SK-N-SH treated with all-trans-retinoic acid at 6 μM for 48 hours (cell line): ENCODE measurements around the gene BICRAL.
"Not testable (repeated sequence)": the region's sequence is repeated elsewhere in the genome, so short reads cannot be mapped to it uniquely, and the experiment has no call there.

Source experiments
- ATAC-seq: fragments of 200-7000 bp; cut with Tn5 transposase; 3 replicates; pipeline ENCODE4 v1.9.1; 2020; ENCODE audit warnings: mild to moderate bottlenecking, moderate library complexity
- ARNTL ChIP-seq: fragments of 450-650 bp; formaldehyde crosslinking; IDR thresholded peaks from 2 replicates; pipeline ENCODE4 v1.5.0; 2020; ENCODE audit warnings: low read depth, mild to moderate bottlenecking, moderate library complexity, borderline replicate concordance
- BACH2 ChIP-seq: fragments of 250-450 bp; sonication (Bioruptor Pico); IDR thresholded peaks from 2 replicates; pipeline ENCODE4 v1.9.0; 2021; ENCODE audit warnings: mild to moderate bottlenecking, borderline replicate concordance
- CREB5 ChIP-seq: fragments of 250-450 bp; sonication (Bioruptor Pico); IDR thresholded peaks from 2 replicates; pipeline ENCODE4 v1.5.1; 2020; ENCODE audit warnings: low read depth, mild to moderate bottlenecking, moderate library complexity
- CSDC2 ChIP-seq: fragments of 250-450 bp; sonication (Bioruptor Pico); IDR thresholded peaks from 2 replicates; pipeline ENCODE4 v1.5.0; 2020; ENCODE audit warnings: mild to moderate bottlenecking, moderate library complexity
- ISL1 ChIP-seq: fragments of 250-450 bp; sonication (Bioruptor Pico); IDR thresholded peaks from 2 replicates; pipeline ENCODE4 v2.1.2; 2022; ENCODE audit warnings: mild to moderate bottlenecking, moderate library complexity
- OSR1 ChIP-seq: fragments of 250-450 bp; sonication (Bioruptor Pico); IDR thresholded peaks from 2 replicates; pipeline ENCODE4 v1.8.0; 2022; ENCODE audit warnings: moderate library complexity, mild to moderate bottlenecking, inconsistent platforms
- PATZ1 ChIP-seq: fragments of 250-450 bp; sonication (Bioruptor Pico); IDR thresholded peaks from 2 replicates; pipeline ENCODE4 v1.8.0; 2020; ENCODE audit warnings: mild to moderate bottlenecking, moderate library complexity, borderline replicate concordance
- PPARA ChIP-seq: fragments of 250-450 bp; sonication (Bioruptor Pico); IDR thresholded peaks from 2 replicates; pipeline ENCODE4 v1.5.0; 2020; ENCODE audit warnings: mild to moderate bottlenecking, borderline replicate concordance
- SNAI2 ChIP-seq: fragments of 250-450 bp; sonication (Bioruptor Pico); IDR thresholded peaks from 2 replicates; pipeline ENCODE4 v1.5.0; 2020; ENCODE audit warnings: mild to moderate bottlenecking, moderate library complexity
- TCF4 ChIP-seq: fragments of 250-450 bp; sonication (Bioruptor Pico); IDR thresholded peaks from 2 replicates; pipeline ENCODE4 v1.8.0; 2021; ENCODE audit warnings: mild to moderate bottlenecking, moderate library complexity, borderline replicate concordance
- TOX ChIP-seq: fragments of 250-450 bp; sonication (Bioruptor Pico); IDR thresholded peaks from 2 replicates; pipeline ENCODE4 v1.8.0; 2021; ENCODE audit warnings: mild to moderate bottlenecking, moderate library complexity, borderline replicate concordance
- ZC3H10 ChIP-seq: fragments of 250-450 bp; sonication (Bioruptor Pico); IDR thresholded peaks from 2 replicates; pipeline ENCODE4 v1.5.1; 2021; ENCODE audit warnings: mild to moderate bottlenecking, moderate library complexity
- ZFP3 ChIP-seq: fragments of 250-450 bp; sonication (Bioruptor Pico); IDR thresholded peaks from 2 replicates; pipeline ENCODE4 v1.5.0; 2020; ENCODE audit warnings: mild to moderate bottlenecking, moderate library complexity
- ZFP30 ChIP-seq: fragments of 450-650 bp; formaldehyde crosslinking; IDR thresholded peaks from 2 replicates; pipeline ENCODE4 v1.5.0; 2022; ENCODE audit warnings: mild to moderate bottlenecking, moderate library complexity
- ZNF565 ChIP-seq: fragments of 450-650 bp; formaldehyde crosslinking; conservative IDR thresholded peaks from 2 replicates; pipeline ENCODE4 v1.5.0; 2020; ENCODE audit warnings: low read depth, mild to moderate bottlenecking, moderate library complexity
- ZNF70 ChIP-seq: fragments of 450-650 bp; formaldehyde crosslinking; IDR thresholded peaks from 2 replicates; pipeline ENCODE4 v1.5.0; 2020; ENCODE audit warnings: mild to moderate bottlenecking, moderate library complexity
- ZNF8 ChIP-seq: fragments of 450-650 bp; formaldehyde crosslinking; IDR thresholded peaks from 2 replicates; pipeline ENCODE4 v1.5.0; 2020; ENCODE audit warnings: mild to moderate bottlenecking, moderate library complexity
- TF ChIP-seq, protein P1 (sequence below): fragments of 250-450 bp; sonication (Bioruptor Pico); IDR thresholded peaks from 2 replicates; pipeline ENCODE4 v1.5.1; 2021; ENCODE audit warnings: mild to moderate bottlenecking, moderate library complexity

Gene BICRAL

DNA sequence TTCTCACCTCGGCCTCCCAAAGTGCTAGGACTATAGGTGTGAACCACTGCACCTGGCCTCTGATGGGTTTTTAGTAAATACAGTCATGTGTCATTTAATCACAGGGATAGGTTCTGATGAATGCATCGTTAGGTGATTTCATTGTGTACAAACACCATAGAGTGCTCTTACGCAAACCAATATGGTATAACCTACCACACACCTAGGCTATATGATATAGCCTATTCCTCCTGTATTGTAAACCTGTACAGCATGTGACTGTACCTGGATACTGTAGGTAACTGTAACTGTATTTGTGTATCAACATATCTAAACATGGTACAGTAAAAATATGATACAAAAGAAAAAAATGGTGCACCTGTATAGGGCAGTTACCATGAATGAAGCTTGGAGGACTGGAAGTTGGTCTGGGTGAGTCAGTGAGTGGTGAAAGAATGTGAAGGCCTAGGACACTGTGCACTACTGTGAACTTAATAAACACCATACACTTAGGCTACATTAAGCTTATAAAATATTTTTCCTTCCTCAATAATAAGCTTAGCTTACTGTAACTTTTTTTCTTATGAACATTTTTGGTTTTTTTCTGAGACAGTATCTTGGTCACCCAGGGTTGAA lies 10.0 kb downstream of the BICRAL start (continued):
- TF ChIP-seq PATZ1 (CRISPR knock-in tag) (no peak), ZNF565 (CRISPR knock-in tag) (no peak)

DNA sequence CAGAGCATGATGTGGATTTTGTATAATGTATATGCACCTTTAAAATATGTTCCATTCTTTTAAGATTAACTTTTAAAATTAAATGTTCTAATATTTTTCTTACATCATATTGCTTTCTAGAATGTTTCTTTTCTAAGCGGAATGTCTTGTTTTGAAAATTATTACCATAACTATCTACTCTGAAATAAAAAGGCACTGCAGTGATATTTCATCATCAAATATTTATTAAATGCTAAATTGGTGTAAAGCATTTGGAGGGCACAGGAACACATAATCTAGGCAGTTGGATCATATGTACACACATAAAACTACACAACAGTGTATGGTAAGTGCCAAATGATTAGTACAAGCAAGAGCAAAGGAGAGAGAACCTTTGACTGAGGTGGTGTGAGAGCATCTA lies 13.8 kb downstream of the BICRAL start:
- no peak for TF ChIP-seq ZFP3
- ATAC-seq, result no peak

DNA sequence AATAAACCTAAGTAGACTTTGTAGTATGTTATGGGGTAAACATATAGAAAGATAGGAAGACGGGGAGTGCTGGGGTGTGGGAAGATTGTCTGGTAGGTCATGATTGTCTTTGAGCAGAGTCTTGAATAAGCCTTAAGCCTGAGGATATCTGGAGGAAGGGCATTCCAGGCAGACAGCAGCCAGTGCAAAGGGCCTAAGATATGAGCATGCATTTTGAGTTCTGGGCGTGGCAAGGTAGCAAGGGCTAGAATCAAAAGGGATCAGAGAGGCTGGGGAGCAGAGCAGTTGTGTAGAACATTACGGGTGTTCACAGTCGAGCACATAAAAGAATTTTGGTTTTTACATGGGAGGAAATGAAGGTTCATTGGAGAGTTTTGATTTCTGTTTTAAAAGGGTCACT lies 14.3 kb downstream of the BICRAL start:
- TF ChIP-seq TOX (CRISPR knock-in tag) (no peak), CREB5 (CRISPR knock-in tag) (no peak), SNAI2 (no peak), CSDC2 (no peak), TCF4 (CRISPR knock-in tag) (no peak), ZNF70 (CRISPR knock-in tag) (no peak)
- no peak for ATAC-seq

- not testable (repeated sequence) for ATAC-seq
Observed at GRCh38 chr6:42797696-42798095, 15.8 kb downstream of the BICRAL start.

- TF ChIP-seq ZFP30 (CRISPR knock-in tag), result no peak
- no peak for TF ChIP-seq TOX (CRISPR knock-in tag)
- TF ChIP-seq PPARA, result no peak
- TF ChIP-seq, protein P1, sequence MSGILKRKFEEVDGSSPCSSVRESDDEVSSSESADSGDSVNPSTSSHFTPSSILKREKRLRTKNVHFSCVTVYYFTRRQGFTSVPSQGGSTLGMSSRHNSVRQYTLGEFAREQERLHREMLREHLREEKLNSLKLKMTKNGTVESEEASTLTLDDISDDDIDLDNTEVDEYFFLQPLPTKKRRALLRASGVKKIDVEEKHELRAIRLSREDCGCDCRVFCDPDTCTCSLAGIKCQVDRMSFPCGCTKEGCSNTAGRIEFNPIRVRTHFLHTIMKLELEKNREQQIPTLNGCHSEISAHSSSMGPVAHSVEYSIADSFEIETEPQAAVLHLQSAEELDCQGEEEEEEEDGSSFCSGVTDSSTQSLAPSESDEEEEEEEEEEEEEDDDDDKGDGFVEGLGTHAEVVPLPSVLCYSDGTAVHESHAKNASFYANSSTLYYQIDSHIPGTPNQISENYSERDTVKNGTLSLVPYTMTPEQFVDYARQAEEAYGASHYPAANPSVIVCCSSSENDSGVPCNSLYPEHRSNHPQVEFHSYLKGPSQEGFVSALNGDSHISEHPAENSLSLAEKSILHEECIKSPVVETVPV (CRISPR knock-in tag), result no peak
- TF ChIP-seq TCF4 (CRISPR knock-in tag), result no peak
- TF ChIP-seq ZC3H10 (CRISPR knock-in tag), result no peak
- no peak for TF ChIP-seq ISL1 (CRISPR knock-in tag)
- no peak for TF ChIP-seq OSR1 (CRISPR knock-in tag)
- TF ChIP-seq BACH2, result no peak
- TF ChIP-seq ZNF8 (CRISPR knock-in tag), result no peak
- TF ChIP-seq CREB5 (CRISPR knock-in tag), result no peak
- TF ChIP-seq PATZ1 (CRISPR knock-in tag), result no peak
- TF ChIP-seq ZNF70 (CRISPR knock-in tag), result no peak
- no peak for TF ChIP-seq SNAI2
- TF ChIP-seq ARNTL (CRISPR knock-in tag), result no peak
- TF ChIP-seq, all 23 proteins: peak for 0
- ATAC-seq, result no peak
Observed at GRCh38 chr6:42805297-42805861, 23.5 kb downstream of the BICRAL start.

DNA sequence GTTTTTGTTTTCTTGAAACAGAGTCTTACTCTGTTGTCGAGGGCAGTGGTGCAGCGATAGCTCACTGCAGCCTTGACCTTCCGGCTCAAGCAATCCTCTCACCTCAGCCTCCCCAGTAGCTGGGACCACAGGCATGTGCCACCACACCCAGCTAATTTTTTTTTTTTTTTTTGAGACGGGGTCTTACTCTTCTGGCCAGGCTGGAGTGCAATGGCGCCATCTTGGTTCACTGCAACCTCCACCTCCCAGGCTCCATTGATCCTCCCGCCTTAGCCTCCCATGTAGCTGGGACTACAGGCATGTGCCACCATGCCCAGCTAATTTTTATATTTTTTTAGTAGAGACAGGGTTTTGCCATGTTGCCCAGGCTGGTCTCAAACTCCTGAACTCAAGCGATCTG lies 24.5 kb downstream of the BICRAL start:
- not testable (repeated sequence) for ATAC-seq
